Measurements from ENCODE around the gene SLCO1C1.

The SLCO1C1 gene

GRCh38 chr12:20701106-20701505 is 6.0 kb downstream of the SLCO1C1 start:
- no peaks in the 10 kb centered on the region for H3K9me3 ChIP-seq (ENCODE audit: control insufficient read depth, insufficient read depth, low read depth, low read length)
- TF ChIP-seq HOXA7 (CRISPR knock-in tag; IDR thresholded peaks at IDR 0.05; ENCODE audit: borderline replicate concordance) (no peak), ZNF704 (tag by site-specific recombination; IDR thresholded peaks at IDR 0.05) (no peak), ZBTB6 (tag by site-specific recombination; IDR thresholded peaks at IDR 0.05) (no peak)
- H3K4me1 ChIP-seq (ENCODE audit: control insufficient read depth, insufficient read depth, low read length), result no peaks in the 10 kb centered on the region
- H3K27ac ChIP-seq (ENCODE audit: extremely low read depth, low read depth, low read length), result no peak overlapping the region
- CTCF ChIA-PET, result no interaction called here
- H3K4me3 ChIP-seq (ENCODE audit: low read depth, low read length), result no peak overlapping the region
- POLR2A ChIA-PET, result no interaction called here
- no peaks in the 10 kb centered on the region for H3K36me3 ChIP-seq (ENCODE audit: control insufficient read depth in 2 of 2, insufficient read depth in 1 of 2, low read length in 2 of 2)

- POLR2A ChIA-PET, result no interaction called here
- no peaks in the 10 kb centered on the region for H3K9me3 ChIP-seq (ENCODE audit: control insufficient read depth, insufficient read depth, low read depth, low read length)
- CTCF ChIA-PET, result interaction anchor here (0.6 kb wide), 1 partner anchor 972 kb away, joined by 3 read pairs; no protein-coding TSS in a partner anchor
Observed at GRCh38 chr12:20704860-20705259, 9.7 kb downstream of the SLCO1C1 start.

More at GRCh38 chr12:20704860-20705259, 9.7 kb downstream of the SLCO1C1 start:
- TF ChIP-seq ZNF747 (tag by site-specific recombination; IDR thresholded peaks at IDR 0.05) (no peak), ZNF670 (tag by site-specific recombination; IDR thresholded peaks at IDR 0.05; ENCODE audit: low read depth) (no peak), ZNF626 (tag by site-specific recombination; IDR thresholded peaks at IDR 0.05) (no peak), ZNF211 (tag by site-specific recombination; IDR thresholded peaks at IDR 0.05; ENCODE audit: low read depth) (no peak), ZNF114 (tag by site-specific recombination; IDR thresholded peaks at IDR 0.05) (no peak), SALL2 (tag by site-specific recombination; IDR thresholded peaks at IDR 0.05; ENCODE audit: borderline replicate concordance) (no peak), ZNF280D (tag by site-specific recombination; IDR thresholded peaks at IDR 0.05) (no peak), ZNF341 (tag by site-specific recombination; IDR thresholded peaks at IDR 0.05; ENCODE audit: low read depth) (no peak), SP3 (tag by site-specific recombination; IDR thresholded peaks at IDR 0.05) (no peak), ZNF433 (tag by site-specific recombination; IDR thresholded peaks at IDR 0.05; ENCODE audit: low read depth) (no peak), KLF16 (tag by site-specific recombination; IDR thresholded peaks at IDR 0.05) (no peak), ZNF350 (tag by site-specific recombination; IDR thresholded peaks at IDR 0.05) (no peak), ZFP41 (tag by site-specific recombination; IDR thresholded peaks at IDR 0.05; ENCODE audit: borderline replicate concordance) (no peak), ZNF23 (tag by site-specific recombination; IDR thresholded peaks at IDR 0.05; ENCODE audit: borderline replicate concordance) (no peak), ZNF133 (tag by site-specific recombination; IDR thresholded peaks at IDR 0.05) (no peak), BCL6B (tag by site-specific recombination; IDR thresholded peaks at IDR 0.05) (no peak), ZNF513 (tag by site-specific recombination; IDR thresholded peaks at IDR 0.05) (no peak)
- Histone ChIP-seq H3K4me3 (ENCODE audit: low read depth, low read length) (no peak overlapping the region), H3K4me1 (ENCODE audit: control insufficient read depth, insufficient read depth, low read length) (no peaks in the 10 kb centered on the region), H3K36me3 (ENCODE audit: control insufficient read depth in 2 of 2, insufficient read depth in 1 of 2, low read length in 2 of 2) (no peaks in the 10 kb centered on the region), H3K27ac (ENCODE audit: extremely low read depth, low read depth, low read length) (no peak overlapping the region)
